HG03469 (cell line): ENCODE results near the gene DDHD1.
"Not testable (repeated sequence)": the region's sequence is repeated elsewhere in the genome, so short reads cannot be mapped to it uniquely, and the experiment has no call there.

Source experiments
- ATAC-seq: cut with Tn5 transposase; IDR thresholded peaks from one replicate; pipeline ENCODE4 v1.9.1; 2021; ENCODE audit warnings: mild to moderate bottlenecking, moderate library complexity, moderate number of reproducible peaks; ENCODE audit not compliant: unreplicated experiment

DDHD1 gene

DNA sequence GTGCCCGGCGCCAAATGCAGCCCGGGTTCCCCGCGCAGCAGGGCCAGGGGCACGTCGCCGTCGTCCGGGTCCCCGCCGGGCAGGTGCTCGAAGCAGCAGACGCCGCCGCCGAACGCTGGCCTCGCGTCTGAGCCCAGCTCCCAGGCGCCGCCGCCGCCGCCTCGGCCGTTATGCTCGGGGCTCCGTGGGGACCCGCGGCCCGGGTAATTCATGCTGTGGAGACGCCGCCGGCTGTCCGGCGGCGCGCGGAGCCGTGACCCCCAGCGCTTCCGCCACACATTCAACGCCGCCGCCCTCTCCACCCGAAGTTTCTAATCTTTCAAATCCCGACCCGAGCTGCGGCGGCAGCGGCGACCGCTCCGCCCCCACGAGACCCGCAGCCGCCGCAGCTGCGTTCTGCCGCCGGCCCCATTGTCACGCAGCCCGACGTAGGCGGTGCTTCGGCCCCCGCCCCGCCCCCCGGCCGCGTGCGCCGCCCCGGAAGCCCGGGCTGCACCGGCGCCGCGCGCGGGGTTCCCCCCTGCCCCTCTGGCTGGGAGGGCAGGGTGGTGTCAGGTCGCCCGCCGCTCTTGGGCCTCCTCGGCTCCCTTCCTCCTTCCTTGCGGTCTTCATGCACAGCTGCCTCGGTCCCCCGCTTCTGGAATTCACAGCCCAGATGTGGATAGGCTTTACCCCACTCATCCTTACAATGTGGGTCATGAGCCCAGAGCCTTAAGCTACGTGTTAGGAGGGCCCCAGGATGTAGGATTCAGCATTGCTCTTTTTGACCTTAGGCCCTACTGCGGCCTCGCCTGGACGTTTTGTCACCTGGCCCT lies at the start of gene DDHD1:
DDHD1 (minus strand) TSS at position 437 of the 815 bp plus-strand sequence; CDS start at position 212, 225 bp downstream.
- ATAC-seq: peak; percentile 42

DNA sequence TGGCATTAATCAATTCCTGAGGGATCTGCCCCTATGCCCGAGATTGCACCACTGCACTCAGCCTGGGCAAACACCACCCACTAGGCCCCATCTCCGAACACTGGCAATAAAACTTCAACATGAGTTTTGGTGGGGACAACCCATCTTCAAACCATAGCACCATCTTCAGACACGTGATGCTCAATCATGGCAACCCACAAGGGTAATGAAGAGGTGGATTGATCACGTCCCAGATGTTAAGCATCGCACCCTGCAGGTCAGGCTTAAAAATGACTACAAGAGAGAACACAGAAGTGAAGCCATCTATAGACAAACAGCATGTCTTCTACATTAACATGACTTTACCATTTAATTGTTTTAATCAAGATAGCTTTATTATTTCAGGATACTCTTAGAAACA lies 42.8 kb upstream of the DDHD1 start:
- no peak for ATAC-seq

DNA sequence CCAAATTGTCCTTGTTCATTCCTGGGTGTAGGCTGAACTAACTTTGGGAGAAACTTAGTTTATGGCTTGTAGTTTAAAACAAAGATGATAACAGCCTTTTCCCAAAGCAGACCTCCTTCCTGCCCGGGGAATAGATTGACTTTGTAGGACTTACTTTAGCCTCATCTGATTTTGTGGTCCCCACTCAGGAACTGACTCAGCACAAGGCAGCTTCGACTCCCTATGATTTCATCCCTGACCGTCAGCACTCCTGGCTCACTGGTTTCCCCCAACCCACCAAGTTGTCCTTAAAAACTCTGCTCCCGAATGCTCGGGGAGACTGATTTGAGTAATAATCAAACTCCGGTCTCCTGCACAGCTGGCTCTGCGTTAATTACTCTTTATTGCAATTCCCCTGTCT lies 40.1 kb upstream of the DDHD1 start:
- ATAC-seq: no peak

DNA sequence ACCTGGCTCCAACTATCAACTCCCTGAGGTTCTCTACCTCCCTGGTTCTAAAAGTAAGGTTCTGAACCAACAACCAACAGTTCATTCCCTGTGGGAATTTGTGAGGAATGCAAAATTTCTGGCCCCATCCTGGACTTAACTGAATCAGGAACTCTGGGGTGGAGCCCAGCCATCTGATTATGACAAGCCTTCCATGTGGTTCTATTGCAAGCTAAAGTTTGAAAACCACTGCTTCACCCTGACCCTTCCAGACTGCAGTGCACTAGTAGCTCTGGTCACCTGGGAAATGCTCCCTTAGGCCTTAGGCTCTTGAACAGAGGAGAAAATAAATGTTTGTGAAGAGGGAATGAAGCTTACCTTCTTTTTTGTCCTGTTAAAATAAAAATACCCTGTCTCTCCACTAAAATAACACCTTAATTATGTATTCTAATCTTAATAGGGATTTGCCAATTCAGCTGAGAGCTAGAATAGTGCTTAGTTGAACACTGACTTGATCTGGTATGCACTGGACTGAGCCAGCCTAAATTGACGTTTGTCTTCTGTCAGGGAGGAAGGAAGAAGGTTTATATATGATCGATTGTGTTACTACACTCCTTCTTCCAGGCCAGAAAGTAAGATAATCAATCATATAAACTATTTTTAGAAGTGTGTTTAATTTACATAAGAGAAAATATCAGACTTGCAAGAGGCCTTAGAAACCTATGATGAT lies 39.1 kb upstream of the DDHD1 start:
- ATAC-seq: no peak

DNA sequence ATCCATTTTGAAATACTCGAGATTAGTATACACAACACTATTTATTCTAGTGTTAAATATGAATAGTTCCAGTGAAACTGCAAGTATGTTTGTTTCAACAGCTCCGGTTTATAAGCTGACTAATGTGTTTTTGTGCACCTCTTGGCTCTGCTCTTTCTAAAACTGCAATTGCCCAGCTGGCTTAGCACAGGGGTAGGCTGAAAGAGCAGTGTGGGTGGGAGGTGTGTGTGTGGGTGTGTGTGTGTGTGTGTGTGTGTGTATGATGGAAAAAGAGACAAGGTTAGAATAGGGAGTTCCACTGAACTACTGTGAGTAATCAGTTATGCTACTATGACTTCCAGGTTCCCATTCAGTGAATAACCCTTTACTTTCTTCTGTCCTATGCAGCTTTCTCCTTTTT lies 37.8 kb upstream of the DDHD1 start:
- no peak for ATAC-seq

DNA sequence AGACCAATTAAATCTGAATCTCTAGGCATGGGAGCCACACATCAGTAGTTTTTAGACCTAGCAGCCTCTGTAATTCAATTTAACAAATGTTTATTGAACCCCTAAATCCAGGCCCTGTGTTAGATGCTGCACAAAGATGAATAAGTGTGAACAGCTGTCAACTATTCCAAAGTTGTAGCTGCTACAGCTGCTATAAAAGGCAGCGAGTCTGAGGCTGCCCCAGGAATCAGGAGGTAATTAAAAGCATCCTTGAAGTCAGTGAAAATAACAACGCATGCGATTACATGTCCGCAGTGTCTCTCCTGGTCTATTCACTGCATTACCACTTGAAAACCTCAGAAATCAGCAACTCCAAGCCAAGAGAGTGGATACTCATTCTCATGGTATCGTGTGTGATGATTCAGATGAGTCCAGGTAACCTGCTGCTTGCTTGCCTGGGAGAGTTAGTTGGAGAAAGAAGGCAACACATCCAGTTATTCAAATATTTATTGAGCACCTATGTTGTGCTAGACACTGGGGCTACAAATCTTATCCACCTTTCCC lies 34.9 kb upstream of the DDHD1 start:
- ATAC-seq: no peak

DNA sequence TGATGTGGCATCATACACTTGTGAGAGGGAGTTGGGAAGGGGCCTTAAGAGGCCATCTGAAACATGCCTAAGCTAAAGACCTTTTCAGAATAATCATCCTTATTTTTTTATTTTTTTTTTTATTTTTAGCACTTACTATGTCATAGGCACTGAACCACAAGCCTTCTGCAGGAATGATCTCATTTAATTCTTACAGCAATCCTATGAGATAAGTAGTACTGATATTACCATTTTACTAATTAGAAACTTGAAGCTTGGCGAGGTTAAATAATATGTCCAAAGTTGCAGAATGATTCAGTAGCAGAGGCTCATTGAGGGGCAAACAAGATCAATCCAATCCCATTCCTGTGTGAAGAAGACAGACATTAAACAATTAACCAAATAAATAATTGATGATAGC lies 33.4 kb upstream of the DDHD1 start:
- ATAC-seq: no peak

DNA sequence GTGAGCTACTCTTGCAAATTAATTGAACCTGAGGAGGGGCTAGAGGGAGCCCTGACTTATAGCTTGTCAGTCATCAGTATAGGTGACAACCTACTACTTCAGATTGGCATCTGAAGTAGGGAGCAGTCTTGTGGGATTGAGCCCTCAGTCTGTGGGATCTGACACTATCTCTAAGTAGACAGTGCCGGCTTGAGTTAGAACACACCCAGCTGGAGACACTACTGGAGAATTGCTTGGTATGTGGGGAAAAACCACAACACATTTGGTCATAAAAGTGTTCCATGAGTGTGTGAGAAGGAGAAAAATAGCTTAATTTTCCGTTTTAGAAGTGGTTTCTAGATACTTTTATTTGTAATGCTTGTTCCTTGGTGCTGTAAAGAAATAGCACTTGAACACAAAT lies 30.5 kb upstream of the DDHD1 start:
- ATAC-seq: no peak

DNA sequence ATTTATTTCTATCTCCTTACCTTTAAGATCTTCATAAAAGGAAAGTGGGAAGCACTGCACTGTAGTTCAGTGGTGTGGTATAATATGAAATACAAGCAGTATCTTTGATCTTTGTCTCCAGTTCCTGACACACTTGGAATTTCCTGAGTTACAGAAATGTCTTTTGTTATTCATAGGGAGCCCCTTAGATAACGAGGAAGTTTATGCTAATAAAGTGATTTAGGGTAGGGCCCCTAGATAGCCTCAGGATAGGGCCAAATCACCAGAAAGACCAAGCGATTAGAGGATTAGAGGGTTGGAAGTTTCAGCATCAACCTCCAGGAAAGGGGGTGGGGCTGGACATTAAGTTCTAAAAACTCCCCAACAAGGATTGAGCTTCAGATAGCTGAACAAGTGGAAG lies 29.9 kb upstream of the DDHD1 start:
- no peak for ATAC-seq

DNA sequence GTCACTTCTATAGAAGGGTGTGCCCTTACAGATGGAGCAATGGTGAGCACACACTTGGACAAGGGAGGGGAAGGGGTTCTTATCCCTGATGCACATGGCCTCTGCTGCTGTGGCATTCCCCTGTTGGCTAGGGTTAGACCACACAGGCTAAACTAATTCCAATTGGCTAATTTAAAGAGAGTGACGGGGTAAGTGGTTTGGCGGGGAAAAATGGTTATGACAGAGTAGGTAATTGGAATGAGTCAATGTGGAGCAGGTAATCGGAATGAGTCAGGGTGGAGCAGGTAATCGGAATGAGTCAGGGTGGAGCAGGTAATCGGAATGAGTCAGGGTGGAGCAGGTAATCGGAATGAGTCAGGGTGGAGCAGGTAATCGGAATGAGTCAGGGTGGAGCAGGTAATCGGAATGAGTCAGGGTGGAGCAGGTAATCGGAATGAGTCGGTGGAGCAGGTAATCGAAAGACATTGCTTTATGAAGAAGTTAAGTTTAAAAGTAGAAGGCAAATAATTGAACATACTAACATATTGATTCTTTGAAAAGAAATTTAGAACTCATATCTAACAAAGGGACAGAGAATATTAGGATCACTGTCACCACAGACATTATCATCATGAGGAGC lies 28.4 kb upstream of the DDHD1 start:
- ATAC-seq: not testable (repeated sequence)

DNA sequence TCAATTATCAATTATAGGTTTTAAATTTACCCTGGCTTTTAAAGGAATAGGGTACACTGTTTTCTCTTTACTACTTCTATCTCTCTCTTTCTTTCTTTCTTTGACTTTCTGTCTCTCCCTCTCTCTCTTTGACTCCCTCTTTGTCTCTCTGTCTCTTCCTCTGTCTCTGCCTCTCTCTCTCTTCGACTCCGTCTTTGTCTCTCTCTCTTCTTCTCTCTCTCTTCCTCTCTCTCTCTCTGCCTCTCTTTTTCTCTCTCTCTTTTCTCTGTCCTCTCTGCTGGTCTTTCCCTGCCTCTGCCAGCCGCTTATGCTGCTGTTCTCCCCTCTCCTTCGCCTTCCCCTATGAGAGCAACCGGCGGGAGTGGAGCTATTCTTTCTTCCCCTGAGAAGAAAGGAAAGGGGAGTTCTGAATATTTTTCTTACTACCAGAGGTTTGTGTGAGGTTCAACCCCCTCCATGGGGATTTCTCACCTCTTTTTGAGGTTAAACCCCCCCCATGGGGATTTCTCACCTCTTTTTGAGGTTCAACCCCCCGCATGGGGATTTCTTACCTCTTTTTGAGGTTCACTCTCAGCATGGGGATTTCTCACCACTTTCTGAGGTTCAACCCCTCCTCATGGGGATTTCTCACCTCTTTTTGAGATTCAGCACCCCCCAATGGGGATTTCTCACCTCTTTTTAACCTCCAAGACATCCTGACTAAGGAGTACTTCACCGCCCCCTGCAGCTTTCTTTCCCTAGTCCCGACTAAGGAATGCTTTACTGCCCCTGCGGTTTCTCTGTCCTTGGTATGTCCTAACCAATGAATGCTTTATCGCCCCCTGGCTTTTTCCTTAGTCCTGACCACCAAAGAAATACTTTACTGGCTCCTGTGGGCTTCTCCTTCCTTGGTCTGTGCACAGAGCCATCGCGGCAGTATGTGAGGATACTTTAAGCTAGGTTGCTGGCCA lies 27.4 kb upstream of the DDHD1 start:
- no peak for ATAC-seq

DNA sequence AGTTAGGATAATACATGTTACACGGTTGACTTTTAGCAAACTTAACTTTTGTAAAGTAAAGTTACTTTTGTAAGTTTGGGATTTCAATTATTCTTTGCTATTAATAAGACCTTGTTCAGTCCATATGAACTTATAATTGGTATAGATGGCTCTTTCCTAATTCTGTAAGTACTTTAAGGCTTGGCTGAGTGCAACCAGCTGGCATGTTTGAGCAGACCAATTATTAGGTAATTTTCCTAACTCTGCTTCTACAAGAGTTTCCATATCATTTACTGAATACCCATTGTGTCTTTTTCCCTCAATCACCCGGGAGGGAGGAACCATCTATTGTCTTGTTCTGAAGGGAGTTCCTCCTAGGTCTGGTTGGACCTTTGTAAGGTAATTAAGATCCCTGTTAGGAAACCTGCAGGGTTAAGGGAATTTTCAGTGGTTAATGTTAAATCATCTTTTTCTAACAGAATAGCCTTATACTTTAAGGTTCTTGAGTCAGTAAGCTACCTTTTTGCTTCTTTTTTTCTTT lies 26.4 kb upstream of the DDHD1 start:
- ATAC-seq: not testable (repeated sequence)

DNA sequence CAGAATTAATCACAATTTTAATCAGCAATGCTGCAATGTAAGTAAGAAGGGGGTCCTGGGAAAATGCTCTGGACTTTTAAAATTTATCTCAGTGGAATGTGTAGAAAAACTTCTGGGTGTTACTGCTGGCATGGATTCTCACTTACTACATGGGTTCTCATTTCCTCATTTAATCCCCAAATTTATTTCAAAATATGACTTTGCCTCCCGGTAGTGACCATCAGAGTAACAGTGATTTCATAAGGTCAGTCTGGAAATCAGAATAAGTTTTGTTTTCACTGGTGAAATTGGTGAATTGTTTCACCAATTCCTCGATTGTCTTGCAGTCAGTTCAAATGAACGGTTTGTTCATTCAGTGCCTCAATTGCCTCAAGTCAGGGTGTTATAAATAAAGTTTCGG lies 22.3 kb upstream of the DDHD1 start:
- no peak for ATAC-seq

DNA sequence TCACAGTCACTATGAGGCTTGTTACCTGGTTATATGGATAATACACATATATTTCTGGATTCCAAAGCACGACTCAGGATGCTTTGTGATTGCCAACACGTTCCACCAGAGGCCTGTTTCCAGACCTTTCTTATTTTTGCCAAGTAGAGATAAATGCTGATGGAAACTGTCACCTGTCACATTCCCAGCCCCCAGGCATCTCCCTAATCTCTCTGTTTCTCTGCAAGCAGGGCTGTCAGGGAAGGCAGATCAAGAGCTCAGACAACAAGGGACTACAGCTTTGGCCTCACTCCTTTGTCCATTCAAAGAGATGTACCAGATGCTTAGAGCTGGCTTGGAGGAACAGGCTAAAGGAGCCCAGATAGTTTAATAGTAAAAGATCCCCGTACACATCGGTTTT lies 21.8 kb upstream of the DDHD1 start:
- ATAC-seq: no peak

DNA sequence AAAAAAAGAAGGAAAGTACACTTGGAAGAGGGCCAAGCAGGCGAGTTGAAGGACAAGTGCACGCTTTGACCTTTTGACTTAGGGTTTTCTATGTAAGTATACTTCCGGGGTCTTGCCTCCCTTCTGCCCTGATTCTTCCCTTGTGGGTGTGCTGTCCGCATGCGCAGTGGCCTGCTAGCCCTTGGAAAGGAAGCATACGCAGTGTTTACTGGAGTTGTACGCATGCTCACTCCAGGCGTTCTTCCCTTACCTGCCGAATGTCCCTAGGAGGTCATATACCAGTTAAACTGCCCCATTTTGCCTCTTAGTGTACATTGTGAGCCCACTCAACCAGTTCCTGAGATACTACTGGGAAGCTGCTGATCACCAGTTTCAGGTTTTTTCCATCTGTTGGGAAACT lies 15.7 kb upstream of the DDHD1 start:
- ATAC-seq: no peak

DNA sequence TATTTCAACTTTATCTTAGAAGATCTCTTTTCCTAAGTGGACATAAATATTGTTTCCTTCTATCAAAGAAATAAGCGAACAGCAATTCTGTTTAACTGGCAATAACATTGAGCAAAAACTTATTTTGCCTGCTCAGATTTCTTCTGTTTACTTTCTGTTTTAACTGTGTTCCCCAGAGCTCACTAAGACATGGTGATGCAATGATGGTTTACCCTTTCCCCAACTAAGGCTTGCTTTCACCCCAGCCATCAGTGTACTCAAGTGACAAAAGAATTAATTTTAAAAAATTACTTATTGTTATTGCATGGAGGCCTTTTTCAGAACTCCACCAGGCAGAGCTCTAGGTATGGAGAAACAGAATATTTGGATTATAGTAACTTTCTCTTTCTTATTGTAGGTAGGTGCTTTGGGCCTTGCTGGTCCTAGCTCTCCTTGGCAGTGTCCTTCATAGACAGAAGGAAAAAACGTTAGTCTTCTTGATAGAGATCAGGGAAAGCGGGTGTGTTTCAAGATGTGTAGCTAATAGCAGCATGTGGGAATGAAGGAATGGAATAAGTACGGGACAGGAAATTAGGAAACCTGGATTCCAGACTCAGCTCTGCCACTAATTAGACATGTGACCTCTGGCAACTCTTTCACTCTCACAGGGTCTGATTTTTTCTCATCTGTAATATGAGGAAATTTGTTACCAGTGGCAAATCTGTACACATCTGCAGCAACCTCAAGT lies 14.6 kb upstream of the DDHD1 start:
- ATAC-seq: no peak

DNA sequence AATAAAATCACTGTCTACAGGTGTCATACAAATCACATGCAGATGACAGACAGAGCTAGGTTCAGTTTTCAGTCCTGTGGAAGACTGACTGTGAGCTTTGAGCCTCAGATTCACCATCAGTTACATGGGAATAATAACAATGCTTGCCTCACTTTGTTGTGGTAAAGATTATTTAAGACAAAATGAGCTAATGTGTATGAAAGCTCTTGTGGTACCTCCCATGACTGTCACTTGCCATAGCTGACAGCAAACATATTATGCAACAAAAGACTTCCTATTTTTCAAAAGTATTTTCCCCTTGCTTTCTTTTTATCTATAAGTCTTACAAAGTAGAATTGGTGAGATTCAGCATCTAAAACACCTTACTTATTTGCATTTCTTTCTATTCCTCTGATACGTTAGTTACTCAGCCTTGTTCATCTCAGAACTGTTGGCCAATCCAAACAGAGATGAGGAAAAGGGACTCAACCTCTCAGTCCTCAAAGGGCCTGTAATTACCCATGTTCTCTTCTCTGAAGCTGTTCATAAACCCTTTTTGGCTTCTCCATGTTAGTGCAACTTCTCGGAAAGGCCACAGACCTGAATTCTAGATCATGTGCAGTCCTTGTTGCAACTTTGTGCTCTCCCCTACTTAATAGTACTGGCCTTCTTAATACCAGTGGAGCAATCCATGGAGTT lies 8.8 kb upstream of the DDHD1 start:
- no peak for ATAC-seq

DNA sequence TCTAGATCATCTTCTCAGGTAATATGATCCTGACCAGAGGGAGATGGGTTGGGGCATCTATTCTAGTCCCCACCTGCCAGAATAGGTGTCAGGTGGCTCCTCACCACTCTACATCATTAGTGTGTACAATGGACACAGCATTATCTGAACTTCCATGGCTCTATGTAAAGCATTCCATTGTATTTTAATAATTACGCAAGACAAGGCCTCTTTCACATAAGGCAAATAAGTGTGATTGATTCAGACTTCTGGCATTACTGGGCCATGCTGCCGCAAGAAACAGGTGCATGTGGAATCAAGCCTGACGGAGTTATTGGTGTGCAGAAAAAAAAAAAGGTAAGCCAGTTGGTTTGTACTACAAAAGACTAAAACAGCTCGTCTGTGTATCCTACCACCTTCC lies 3.1 kb upstream of the DDHD1 start:
- ATAC-seq: no peak

DNA sequence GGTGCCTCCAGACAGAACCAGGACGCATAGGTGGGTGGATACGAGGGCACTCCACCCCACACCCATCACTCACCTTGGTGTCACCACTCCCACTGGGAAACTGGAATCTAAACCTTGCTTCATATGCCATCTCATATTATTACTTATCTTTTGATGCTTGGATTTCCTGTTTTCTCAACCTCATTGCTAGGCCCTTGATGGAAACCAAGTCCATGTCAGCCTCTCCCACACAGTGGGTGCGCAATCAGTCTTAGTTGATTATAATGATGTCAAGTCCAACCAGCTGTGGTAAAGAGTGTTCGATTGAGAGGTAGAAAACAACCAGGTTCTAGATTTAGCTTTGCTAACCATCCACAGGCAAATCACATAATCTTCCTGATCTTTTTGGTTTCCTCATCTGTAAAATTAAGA lies 584 bp upstream of the DDHD1 start:
- no peak for ATAC-seq
